ENCODE data around the gene TBC1D10A. TPM values are rescaled to one million over a fixed set of nuclear protein-coding genes. Genes with fewer than 3 reads are reported as not detected.

TBC1D10A gene
- total RNA-seq, 2 experiments from 2014 or later: 38.9 to 41.8 TPM

DNA sequence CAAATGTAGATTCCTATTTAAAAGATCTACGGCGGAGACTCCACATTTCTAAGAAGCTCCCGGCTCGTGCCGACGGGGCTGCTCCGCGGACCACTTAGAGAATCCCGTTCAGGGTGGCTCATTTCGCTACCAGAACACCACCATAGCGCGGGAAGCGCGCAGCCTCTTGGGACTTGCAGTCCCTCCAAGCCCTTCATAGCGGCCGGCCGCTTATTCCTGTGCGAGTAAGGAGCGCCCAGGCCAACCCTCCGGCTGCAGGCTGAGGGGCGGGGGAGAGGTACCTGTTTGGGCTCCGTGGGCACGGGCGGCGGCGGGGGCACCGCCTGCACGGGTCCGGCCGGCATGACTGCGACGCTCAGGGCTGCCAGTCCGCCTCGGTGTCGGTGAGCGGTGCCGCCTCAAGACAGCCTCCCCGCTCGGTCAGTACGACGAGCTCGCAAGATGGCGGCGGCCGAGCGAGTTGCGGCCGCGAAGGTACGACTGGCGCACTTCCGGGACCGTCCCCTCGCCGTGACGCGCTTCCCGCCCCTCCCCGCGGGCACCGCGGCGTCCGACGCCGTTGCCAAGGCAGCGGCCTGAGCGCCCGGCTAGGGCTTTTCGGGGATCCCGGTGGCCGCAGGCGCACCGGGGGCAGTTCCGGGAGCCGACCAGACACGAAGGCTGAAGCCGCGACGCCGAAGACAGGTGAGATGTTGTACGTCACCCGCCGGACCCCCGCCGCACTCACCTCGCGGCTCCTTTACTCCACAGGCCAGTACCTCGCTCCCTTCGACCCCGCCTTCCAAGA is 29.9 kb upstream of the TBC1D10A start, which contains the start of the genes CCDC157 and SF3A1:
TSS of gene CCDC157 (plus strand) at position 559 of the 787 bp plus-strand sequence. CDS start 8,994 bp downstream, outside the sequence.
TSS of gene SF3A1 (minus strand) at position 446 of the 787 bp plus-strand sequence. CDS start at position 344, 102 bp downstream.
- ChIA-PET CTCF (interaction anchor here (0.8 to 2.4 kb wide), 3 partner anchors 30 to 68 kb away, joined by 3 to 20 read pairs (median 3); partner anchors contain the start of genes CASTOR1 and TBC1D10A), POLR2A (interaction anchor here (0.6 to 4.5 kb wide), 36 partner anchors 9 to 129 kb away, joined by 3 to 88 read pairs (median 4); partner anchors contain the start of genes CASTOR1, RNF215, SEC14L2 and TBC1D10A)
- peak within 1 kb of the TSS; percentile 100 for H3K4me3 Mint-ChIP-seq
- Histone ChIP-seq H3K36me3 (ENCODE audit: insufficient read depth, low read length) (peaks cover 30% of the 10 kb centered on the region), H3K9me3 (ENCODE audit: control insufficient read depth in 1 of 2, insufficient read depth in 1 of 2, low read length in 2 of 2) (no peaks in the 10 kb centered on the region), H3K4me3 (ENCODE audit: low read length) (peak within 1 kb of the TSS; percentile 90), H3K27ac (ENCODE audit: low read depth in 1 of 2, low read length in 2 of 2) (peak within 1 kb of the TSS; percentile 89 to 95), H3K27me3 (ENCODE audit: control insufficient read depth in 1 of 2, insufficient read depth in 2 of 2, low read length in 2 of 2) (no peaks in the 10 kb centered on the region), H3K4me1 (ENCODE audit: insufficient read depth, low read length) (peaks cover 51% of the 10 kb centered on the region)
- no peak for TF ChIP-seq CTCF (IDR thresholded peaks at IDR 0.05)
- intact Hi-C loops (cut with DNase I, micrococcal nuclease): loop anchor here (1.0 to 2.0 kb wide), 8 partner anchors 28 to 68 kb away; partner anchors contain the start of genes RNF215 (in 2 of the 2), CASTOR1 (in 1 of the 2) and TBC1D10A (in 1 of the 2)
- H3K4me1 Mint-ChIP-seq (ENCODE audit: low read depth): peaks cover 57% of the 10 kb centered on the region
- peak within 1 kb of the TSS; percentile 99 for H3K27ac Mint-ChIP-seq
- H3K27me3 Mint-ChIP-seq: no peaks in the 10 kb centered on the region
- H3K36me3 Mint-ChIP-seq (ENCODE audit: low read depth): peaks cover 53% of the 10 kb centered on the region
- DNase-seq (peak; percentile 70 to 95 (median 80)), ATAC-seq (ENCODE audit: poor library complexity) (peak; percentile 85)
- H3K9me3 Mint-ChIP-seq: no peaks in the 10 kb centered on the region

DNA sequence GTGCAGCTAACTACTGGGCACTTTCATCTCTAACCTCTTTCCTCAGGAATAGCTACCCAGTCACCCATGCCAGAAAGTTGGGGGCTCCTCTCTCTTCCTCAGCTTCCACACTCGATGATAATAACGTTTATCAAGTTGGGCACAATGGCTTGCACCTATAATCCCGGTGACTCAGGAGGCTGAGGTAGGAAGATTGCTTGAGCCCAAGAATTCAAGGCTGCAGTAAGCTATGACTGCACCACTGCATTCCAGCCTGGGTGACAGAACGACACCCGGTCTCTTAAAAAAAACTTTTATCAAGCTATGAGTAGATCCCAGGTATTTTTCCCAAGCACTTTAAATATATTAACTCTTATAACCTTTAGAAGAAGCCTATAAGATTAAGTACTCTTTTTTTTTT is 27.9 kb upstream of the TBC1D10A start:
- DNase-seq: no peak
- H3K4me3 ChIP-seq (ENCODE audit: low read length): no peak overlapping the region
- no peaks in the 10 kb centered on the region for H3K27me3 ChIP-seq (ENCODE audit: control insufficient read depth in 1 of 2, insufficient read depth in 2 of 2, low read length in 2 of 2)
- Mint-ChIP-seq H3K27ac (peak overlapping the region; percentile 99), H3K4me1 (ENCODE audit: low read depth) (peaks cover 71% of the 10 kb centered on the region), H3K36me3 (ENCODE audit: low read depth) (peaks cover 73% of the 10 kb centered on the region), H3K4me3 (peak overlapping the region; percentile 100), H3K9me3 (no peaks in the 10 kb centered on the region), H3K27me3 (no peaks in the 10 kb centered on the region)
- H3K4me1 ChIP-seq (ENCODE audit: insufficient read depth, low read length): peaks cover 67% of the 10 kb centered on the region
- no peak for TF ChIP-seq CTCF (IDR thresholded peaks at IDR 0.05)
- no peak for ATAC-seq (ENCODE audit: poor library complexity)
- ChIA-PET POLR2A (interaction anchor here (1.4 to 2.2 kb wide), 2 partner anchors 49 to 66 kb away, joined by 5 to 10 read pairs; no protein-coding TSS in a partner anchor), CTCF (interaction anchor here (1.9 to 3.3 kb wide), 2 partner anchors 33 to 67 kb away, joined by 7 to 12 read pairs; partner anchors contain the start of gene RNF215)
- intact Hi-C loops (cut with DNase I, micrococcal nuclease): no loop called here
- no peaks in the 10 kb centered on the region for H3K9me3 ChIP-seq (ENCODE audit: control insufficient read depth in 1 of 2, insufficient read depth in 1 of 2, low read length in 2 of 2)
- peaks cover 50% of the 10 kb centered on the region for H3K36me3 ChIP-seq (ENCODE audit: insufficient read depth, low read length)
- H3K27ac ChIP-seq (ENCODE audit: low read depth in 1 of 2, low read length in 2 of 2): no peak overlapping the region

DNA sequence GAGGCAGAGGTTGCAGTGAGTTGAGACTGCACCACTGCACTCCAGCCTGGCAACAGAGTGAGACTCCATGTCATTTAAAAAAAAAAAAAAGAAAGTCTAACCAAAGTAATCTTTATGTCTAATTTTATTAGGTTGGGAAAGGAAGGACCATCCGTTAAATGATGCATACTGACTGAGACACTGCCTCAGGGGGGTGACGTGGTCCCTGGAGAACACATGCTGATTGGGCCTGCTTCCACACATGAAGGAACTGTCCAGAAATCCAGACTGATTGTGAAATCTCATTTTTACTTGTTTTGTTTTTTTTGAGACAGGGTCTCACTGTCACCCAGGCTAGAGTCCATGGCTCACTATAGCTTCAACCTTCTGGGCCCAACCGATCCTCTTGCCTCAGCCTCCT is 24.5 kb upstream of the TBC1D10A start:
- Mint-ChIP-seq H3K4me3 (peak overlapping the region; percentile 34), H3K27ac (peak overlapping the region; percentile 47), H3K36me3 (ENCODE audit: low read depth) (peaks cover 98% of the 10 kb centered on the region), H3K4me1 (ENCODE audit: low read depth) (peaks cover 76% of the 10 kb centered on the region), H3K9me3 (no peaks in the 10 kb centered on the region), H3K27me3 (no peaks in the 10 kb centered on the region)
- intact Hi-C loops (cut with DNase I, micrococcal nuclease): no loop called here
- Histone ChIP-seq H3K9me3 (ENCODE audit: control insufficient read depth in 1 of 2, insufficient read depth in 1 of 2, low read length in 2 of 2) (no peaks in the 10 kb centered on the region), H3K4me3 (ENCODE audit: low read length) (no peak overlapping the region), H3K27ac (ENCODE audit: low read depth in 1 of 2, low read length in 2 of 2) (no peak overlapping the region), H3K36me3 (ENCODE audit: insufficient read depth, low read length) (peaks cover 81% of the 10 kb centered on the region), H3K27me3 (ENCODE audit: control insufficient read depth in 1 of 2, insufficient read depth in 2 of 2, low read length in 2 of 2) (no peaks in the 10 kb centered on the region), H3K4me1 (ENCODE audit: insufficient read depth, low read length) (peaks cover 83% of the 10 kb centered on the region)
- no peak for TF ChIP-seq CTCF (IDR thresholded peaks at IDR 0.05)
- CTCF ChIA-PET: no interaction called here
- no peak for DNase-seq
- no peak for ATAC-seq (ENCODE audit: poor library complexity)
- POLR2A ChIA-PET: interaction anchor here (1.2 kb wide), 1 partner anchor 44 kb away, joined by 3 read pairs; no protein-coding TSS in a partner anchor

Data from CD4-positive, alpha-beta T cell (primary cell).